ENCODE data around the gene RTRAF.

Gene RTRAF

DNA sequence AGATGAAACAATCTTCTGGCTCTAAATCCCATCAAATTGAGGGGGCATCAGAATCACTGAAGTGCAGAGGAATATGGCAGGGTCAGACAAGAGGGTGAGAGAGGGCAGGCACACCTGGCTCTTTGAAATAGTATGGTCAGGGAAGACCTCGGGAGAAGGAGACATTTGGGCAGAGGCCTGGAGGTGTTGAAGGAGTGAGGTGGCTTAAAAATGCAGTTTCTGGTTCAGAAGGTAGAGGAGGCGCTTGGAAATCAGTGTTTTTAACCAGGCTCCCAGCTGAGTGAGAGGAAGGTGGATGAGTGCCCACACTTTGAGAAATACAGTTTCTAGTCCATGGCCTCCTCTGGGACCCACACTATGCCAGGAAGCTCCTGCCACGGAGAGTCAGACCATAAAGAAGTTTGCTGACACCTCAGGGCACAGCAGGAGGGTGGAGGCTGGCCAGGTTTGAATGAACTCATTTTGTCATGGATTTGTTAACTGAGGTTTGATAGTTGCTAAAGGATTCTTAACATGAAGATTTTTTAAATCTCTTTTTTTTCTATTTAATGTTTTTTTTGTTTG, 59.4 kb downstream of the RTRAF start:
- DNase-seq (ENCODE audit: insufficient read length, low spot score) (no peak), FAIRE-seq (no peak)

DNA sequence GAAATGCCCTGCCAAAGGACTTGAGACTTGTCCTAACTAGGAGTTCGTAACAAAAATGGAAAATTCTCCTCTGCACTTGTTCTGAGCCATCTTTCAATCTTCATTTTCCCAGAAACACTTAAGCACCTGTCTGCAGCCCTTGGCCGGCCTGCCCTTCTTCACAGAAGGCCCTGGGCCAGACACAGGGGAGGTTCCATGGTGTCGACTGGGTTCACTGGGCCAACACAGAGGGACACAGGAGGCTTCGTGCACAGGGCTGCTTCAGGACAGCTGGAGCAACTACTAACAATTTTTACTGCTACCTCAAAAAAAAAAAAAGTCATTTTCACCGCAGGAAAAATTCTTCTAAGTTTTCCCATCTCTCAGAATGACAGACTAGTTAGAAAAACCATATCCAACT, 59.9 kb downstream of the RTRAF start:
- FAIRE-seq: no peak
- DNase-seq (ENCODE audit: insufficient read length, low spot score): no peak

DNA sequence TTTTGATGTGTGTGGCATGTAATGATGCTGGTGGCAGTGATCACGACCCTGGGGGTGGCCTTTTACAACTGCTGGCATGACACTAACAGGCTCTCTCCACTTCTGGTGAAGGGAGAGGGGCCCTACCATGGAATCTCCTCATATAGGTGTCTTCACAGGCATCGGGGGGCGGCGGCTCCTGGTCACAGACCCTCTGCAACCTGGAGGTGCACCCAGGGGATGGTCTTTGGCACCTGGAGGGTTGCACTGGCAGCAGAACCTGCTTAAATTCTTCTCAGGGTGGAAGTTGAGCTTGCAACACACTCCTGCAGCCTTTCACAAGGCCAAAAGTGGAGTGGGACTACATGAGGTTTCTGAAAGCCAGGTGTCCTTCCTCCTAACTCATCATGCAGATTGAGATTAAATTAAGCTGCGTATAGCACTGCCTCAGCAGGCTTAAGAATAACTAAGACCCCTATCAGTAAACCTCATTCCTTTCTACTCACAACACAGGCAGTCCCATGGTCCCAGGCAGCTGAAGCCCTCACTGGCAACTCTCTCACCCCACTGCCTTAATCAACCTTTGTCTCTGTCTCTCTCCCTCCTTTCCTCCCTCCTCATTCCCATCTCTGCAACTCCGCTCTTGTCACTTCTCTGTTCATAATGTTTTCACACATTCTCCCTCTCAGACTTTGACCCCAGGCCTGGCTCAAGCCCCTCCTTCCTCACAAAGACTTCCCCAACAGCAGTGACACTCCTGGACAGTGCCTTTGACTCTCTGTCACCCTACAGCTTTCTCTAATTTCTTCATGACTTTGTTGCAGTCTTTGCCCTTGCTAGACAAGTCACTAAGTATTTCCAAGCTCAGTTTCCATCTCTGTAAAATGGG, 60.6 kb downstream of the RTRAF start:
- DNase-seq (ENCODE audit: insufficient read length, low spot score) (no peak), FAIRE-seq (no peak)

DNA sequence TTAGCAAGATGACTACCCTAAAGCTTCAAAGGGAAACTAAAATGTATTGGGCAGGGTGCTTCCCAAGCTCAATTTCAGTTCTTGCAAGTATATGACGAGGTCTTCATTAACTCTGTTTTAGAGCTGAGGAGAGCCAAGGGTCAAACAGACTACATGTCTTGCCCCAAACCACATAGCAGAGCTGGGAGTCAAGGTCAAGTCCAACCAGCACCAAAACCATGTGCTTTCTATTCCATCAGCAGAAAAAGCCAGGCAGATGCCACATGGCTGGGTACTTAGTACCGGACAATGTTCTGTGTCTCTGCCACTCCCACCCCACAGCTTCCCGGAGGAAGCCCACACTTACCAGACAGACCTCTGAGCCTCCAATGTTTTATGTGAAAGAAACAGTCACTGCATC, 61.9 kb downstream of the RTRAF start:
- DNase-seq (ENCODE audit: insufficient read length, low spot score): no peak
- no peak for FAIRE-seq

DNA sequence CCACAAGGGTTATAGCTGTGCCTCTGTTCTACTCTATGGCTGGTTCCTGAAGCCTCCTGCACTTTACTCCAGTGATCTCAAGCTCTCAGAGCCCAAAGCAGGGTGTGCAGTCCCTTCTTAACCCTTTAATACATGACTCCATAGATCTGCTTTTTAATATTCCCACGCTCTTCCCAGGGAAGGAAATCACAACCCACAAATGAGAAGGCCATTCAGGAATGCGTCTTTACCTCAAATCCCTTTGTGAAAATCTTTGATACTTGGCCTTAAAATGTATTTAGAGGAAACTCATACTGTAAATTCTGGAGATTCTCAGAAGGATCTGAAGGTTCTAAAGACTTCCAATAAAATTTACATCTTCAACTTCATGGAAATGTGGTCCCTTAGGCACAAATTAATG, 62.5 kb downstream of the RTRAF start:
- no peak for DNase-seq (ENCODE audit: insufficient read length, low spot score)
- no peak for FAIRE-seq

DNA sequence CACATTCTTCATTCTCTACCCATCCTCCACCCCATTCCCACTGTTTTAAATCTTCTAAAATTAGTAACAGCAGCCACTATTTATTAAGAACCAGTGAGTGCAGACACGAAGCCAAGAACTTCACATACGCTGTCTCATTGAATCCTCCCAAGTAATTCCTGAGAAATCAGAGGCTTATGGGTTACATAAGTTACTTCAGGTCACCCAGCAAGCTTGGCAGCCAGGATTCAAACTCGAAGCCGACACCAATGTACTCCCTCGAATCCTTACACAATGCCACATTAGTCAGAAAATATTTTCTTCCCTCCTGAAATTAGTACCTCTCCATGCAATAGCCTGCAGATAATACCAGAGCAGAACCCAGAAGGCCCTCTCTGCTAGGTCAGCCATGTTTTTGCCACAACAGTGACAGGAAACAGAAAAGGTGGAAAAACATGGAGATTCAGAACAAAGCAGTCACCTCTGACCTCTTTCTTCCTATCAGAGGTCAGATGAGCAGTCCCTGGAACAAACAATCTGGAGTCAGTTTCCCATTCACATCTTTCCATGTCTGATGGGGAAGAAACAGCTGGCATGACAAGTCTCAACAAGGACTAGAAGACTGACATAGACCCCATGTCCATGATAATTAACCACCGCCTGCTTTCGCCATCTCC, 63.1 kb downstream of the RTRAF start:
- FAIRE-seq (no peak), DNase-seq (ENCODE audit: insufficient read length, low spot score) (no peak)

DNA sequence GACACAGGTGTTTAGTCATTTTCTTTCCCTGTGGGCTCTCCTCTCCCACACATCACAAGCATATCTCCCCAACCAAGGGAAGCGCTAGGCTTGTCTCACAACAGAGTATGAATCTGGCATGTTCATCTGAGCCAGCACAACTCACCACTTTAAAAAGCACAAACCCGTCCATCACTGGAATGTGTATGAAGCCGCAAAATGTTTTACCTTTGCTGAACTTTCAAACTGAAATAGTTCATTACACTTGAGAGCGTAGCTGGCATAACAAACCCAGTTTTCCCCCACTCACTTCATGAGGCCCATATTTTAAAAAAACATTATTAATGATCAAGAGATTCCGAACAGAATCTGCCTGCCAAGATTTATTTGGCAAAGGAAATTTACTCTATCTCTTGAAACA, 63.7 kb downstream of the RTRAF start:
- FAIRE-seq: no peak

DNA sequence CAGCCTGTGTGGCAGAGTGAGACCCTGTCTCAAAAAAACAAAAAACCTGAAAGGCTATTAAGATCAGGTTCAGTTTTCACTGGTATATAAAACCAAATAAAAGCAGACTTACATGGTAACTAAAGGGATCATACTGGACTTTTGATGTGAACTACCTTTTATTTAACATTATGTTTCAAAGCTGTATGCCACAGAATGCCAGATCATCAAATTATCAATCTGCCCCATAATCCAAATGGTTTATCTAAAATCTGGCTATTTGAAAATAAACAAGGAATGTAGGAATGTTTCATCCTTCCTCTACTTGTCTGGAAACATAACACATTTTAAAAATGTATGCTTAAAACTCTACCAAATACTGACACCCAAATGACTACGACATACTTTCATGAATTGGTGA, 65.3 kb downstream of the RTRAF start:
- FAIRE-seq (no peak), DNase-seq (ENCODE audit: insufficient read length, low spot score) (no peak)

More for the DNA sequence above, 63.7 kb downstream of the RTRAF start:
- no peak for DNase-seq (ENCODE audit: insufficient read length, low spot score)

DNA sequence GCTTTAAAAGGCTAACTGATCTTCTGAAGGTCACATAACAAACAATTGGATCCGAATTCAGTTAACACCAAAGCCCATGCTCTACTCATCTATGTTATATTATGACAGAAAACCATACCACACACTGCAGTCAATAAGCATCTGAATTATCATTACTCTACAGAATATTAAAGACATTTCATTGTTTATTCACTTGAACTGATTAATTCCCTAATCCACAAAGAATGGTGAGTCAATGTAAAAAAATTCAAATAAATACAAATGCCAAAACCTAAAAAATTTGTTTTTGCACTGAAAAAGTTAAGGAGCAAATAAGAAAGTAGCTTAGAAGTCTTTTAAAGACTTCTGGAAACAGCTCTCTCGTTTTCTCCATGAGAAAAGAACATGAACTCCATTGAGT, 65.8 kb downstream of the RTRAF start:
- FAIRE-seq (no peak), DNase-seq (ENCODE audit: insufficient read length, low spot score) (no peak)

DNA sequence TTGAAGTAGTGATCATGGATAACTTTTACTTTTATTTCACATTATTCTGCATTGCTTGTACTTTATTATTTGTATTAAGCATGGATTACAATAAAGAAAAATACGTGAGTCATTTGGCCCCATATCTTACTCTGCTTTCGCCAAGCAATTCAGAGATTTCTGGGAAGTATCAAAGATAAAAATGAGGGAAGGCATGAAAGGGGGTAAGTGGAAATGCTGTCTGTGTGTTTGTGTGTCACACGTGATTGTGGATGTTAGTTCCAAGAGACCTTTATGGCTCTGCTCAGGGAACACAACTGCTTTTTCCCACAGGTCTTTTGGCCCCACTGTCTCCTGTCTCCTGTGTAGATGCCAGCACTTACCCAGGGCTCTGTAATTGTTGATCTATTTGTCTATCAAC, 69.0 kb downstream of the RTRAF start:
- no peak for DNase-seq (ENCODE audit: insufficient read length, low spot score)
- no peak for FAIRE-seq

DNA sequence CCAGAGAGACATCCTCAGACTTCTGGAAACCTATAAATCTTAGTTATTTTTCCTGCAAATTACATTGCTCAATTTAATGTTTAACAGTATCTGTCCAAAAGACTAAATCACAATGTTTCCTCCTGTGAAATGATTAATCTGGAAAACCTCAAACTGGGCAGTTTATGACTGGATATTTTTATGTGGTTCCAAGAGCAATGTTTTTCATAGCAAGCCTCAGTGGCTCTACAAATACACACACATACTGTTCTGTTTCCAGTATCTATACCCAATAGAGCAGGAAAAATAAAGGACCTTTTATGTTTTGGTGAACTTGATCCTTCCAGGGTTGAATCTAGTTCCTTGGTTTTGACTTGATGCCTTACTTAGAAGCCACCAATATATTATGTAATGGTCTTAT, 70.3 kb downstream of the RTRAF start:
- DNase-seq (ENCODE audit: insufficient read length, low spot score) (no peak), FAIRE-seq (no peak)

DNA sequence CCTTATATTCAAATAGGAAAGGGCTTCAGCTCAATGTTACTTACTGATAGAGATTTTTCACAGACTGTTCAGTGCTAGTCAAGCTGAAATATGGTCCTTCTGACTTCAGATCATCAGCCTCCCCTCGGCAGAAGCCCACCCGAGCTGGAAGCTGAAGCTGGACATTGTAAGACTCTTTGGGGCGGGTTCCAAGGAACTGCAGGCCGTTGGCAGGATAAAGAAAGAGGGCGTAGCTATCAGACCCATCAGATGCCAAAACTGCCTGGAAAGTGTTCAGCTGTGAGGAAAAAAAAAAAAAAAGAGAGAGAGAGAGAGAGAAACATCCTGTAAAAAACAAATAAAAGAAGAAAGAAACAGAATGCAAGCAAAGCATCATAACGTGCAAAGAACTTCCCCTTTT, 70.7 kb downstream of the RTRAF start:
- DNase-seq (ENCODE audit: insufficient read length, low spot score) (no peak), FAIRE-seq (no peak)
